GM19351 (cell line): ENCODE measurements around the gene GPANK1.

Experiments used
- ATAC-seq: cut with Tn5 transposase; IDR thresholded peaks from one replicate; pipeline ENCODE4 v1.9.1; 2021; ENCODE audit warnings: mild to moderate bottlenecking, moderate library complexity; ENCODE audit not compliant: unreplicated experiment

GPANK1 gene

GRCh38 chr6:31691564-31692108, 26.8 kb upstream of the GPANK1 start:
- ATAC-seq, result no peak

GRCh38 chr6:31691078-31691463, 26.3 kb upstream of the GPANK1 start:
- ATAC-seq, result no peak

- no peak for ATAC-seq
Observed at GRCh38 chr6:31690231-31691077, 25.7 kb upstream of the GPANK1 start.

GRCh38 chr6:31689249-31690110, 24.7 kb upstream of the GPANK1 start:
- no peak for ATAC-seq

- no peak for ATAC-seq
Observed at GRCh38 chr6:31687860-31688693, 23.3 kb upstream of the GPANK1 start.

GRCh38 chr6:31687321-31687720, 22.5 kb upstream of the GPANK1 start:
- ATAC-seq, result no peak

- ATAC-seq, result no peak
Observed at GRCh38 chr6:31686483-31686882, 21.7 kb upstream of the GPANK1 start.

- no peak for ATAC-seq
Observed at GRCh38 chr6:31683591-31683990, 18.8 kb upstream of the GPANK1 start.

- no peak for ATAC-seq
Observed at GRCh38 chr6:31681135-31681671, 16.4 kb upstream of the GPANK1 start.

GRCh38 chr6:31680226-31681134, 15.7 kb upstream of the GPANK1 start, which contains the start of gene LY6G5C:
Gene LY6G5C (minus strand): TSS chr6:31681067. CDS start chr6:31680373, 694 bp downstream.
- ATAC-seq, result no peak

GRCh38 chr6:31677955-31678354, 13.2 kb upstream of the GPANK1 start:
- no peak for ATAC-seq

GRCh38 chr6:31676904-31677303, 12.1 kb upstream of the GPANK1 start:
- no peak for ATAC-seq

GRCh38 chr6:31676322-31676903, 11.6 kb upstream of the GPANK1 start:
- ATAC-seq, result no peak

- no peak for ATAC-seq
Observed at GRCh38 chr6:31669676-31670075, 4.9 kb upstream of the GPANK1 start, which contains the start of gene LY6G5B. Gene LY6G5B (plus strand): TSS chr6:31669976. CDS start chr6:31670951, 975 bp downstream.

- no peak for ATAC-seq
Observed at GRCh38 chr6:31666337-31666965, 1.7 kb upstream of the GPANK1 start.

GRCh38 chr6:31665501-31666336, 922 bp upstream of the GPANK1 start, which contains the start of gene CSNK2B:
Gene CSNK2B (plus strand): TSS chr6:31666080. CDS start chr6:31666832, 752 bp downstream.
- ATAC-seq, result peak; percentile 79
